ENCODE measurements around the gene ARFGEF2. TPM values are rescaled to one million over a fixed set of nuclear protein-coding genes. Genes with fewer than 3 reads are reported as not detected.

Gene ARFGEF2
- total and polyA plus RNA-seq, 2 of the 4 experiments (the other 2 are of a cell fraction), result 10.3 to 39.1 TPM

DNA sequence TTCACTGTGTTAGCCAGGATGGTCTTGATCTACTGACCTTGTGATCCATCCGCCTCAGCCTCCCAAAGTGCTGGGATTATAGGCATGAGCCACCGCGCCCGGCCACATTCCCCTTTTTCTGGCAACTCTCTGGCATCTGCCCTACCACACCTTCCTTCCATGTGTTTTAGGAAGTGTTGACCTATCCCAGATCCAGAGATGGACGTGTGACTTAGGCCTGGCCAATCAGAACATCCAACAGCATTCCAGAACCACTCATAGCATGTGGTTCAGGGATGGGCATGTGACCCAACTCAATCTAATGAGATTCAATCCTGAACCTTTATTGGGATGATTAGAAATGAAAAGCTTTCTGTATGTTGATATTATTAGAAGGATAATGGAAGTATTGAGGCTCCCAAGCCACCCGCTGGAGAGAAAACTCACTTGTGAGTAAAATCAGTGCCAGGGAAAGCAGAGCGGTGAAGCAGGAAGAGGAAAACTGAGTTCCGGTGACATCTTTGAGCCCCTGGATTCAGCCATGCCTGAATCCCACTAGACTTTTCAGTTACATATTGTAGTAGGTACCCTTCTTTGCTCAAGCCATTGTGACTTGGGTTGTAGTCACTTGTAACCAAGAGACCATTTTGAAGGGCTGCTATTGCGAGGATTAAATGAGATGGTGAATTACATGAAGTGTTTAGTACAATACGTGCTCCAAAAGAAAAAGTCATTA is 42.8 kb upstream of the ARFGEF2 start:
- intact Hi-C loops (cut with micrococcal nuclease), result no loop called here
- no CpG with 5 or more reads among the region's 10 CpGs for WGBS, 2 experiments (ENCODE audit: extremely low coverage in 2 of 2, insufficient read length in 1 of 2)
- no peak overlapping the region for H2BK5ac ChIP-seq (ENCODE audit: low read depth, low read length, poor library complexity, severe bottlenecking)
- H3K79me1 ChIP-seq (ENCODE audit: low read depth in 1 of 2, low read length in 2 of 2), result no peaks in the 10 kb centered on the region
- no peak overlapping the region for H3K56ac ChIP-seq (ENCODE audit: extremely low read depth, insufficient read depth, low read length)
- no peak overlapping the region for H2BK15ac ChIP-seq (ENCODE audit: low read depth, low read length)
- H3K9ac ChIP-seq (ENCODE audit: low read depth, low read length), result no peak overlapping the region
- H3K4ac ChIP-seq (ENCODE audit: low read depth, low read length), result no peak overlapping the region
- H3K27ac ChIP-seq (ENCODE audit: insufficient read depth, low read length), result no peak overlapping the region
- no peak overlapping the region for H2AK9ac ChIP-seq (replicated peaks; ENCODE audit: low read depth, low read length, poor library complexity)
- dilution Hi-C loops (cut with HindIII; ENCODE audit: low sequenced_read_pairs, unreplicated experiment), result no loop called here
- no peak overlapping the region for H4K8ac ChIP-seq (ENCODE audit: low read depth in 2 of 2, low read length in 2 of 2)
- no peaks in the 10 kb centered on the region for H3K9me1 ChIP-seq (ENCODE audit: insufficient read depth, low read length)
- H3K36me3 ChIP-seq (ENCODE audit: control insufficient read depth, insufficient read depth, low read length), result no peaks in the 10 kb centered on the region
- no peak for ATAC-seq (ENCODE audit: low read depth)
- in situ Hi-C loops (cut with MboI; ENCODE audit: low sequenced_read_pairs), result loop anchor here (25.0 kb wide), 1 partner anchor 91 kb away; no protein-coding TSS in a partner anchor
- no peak overlapping the region for H3K23ac ChIP-seq (ENCODE audit: low read depth, low read length)
- BruUV-seq (replicated peaks), result no TSS peak
- POLR2A ChIA-PET (ENCODE audit: unreplicated experiment), result no interaction called here
- TF ChIP-seq, protein P1, sequence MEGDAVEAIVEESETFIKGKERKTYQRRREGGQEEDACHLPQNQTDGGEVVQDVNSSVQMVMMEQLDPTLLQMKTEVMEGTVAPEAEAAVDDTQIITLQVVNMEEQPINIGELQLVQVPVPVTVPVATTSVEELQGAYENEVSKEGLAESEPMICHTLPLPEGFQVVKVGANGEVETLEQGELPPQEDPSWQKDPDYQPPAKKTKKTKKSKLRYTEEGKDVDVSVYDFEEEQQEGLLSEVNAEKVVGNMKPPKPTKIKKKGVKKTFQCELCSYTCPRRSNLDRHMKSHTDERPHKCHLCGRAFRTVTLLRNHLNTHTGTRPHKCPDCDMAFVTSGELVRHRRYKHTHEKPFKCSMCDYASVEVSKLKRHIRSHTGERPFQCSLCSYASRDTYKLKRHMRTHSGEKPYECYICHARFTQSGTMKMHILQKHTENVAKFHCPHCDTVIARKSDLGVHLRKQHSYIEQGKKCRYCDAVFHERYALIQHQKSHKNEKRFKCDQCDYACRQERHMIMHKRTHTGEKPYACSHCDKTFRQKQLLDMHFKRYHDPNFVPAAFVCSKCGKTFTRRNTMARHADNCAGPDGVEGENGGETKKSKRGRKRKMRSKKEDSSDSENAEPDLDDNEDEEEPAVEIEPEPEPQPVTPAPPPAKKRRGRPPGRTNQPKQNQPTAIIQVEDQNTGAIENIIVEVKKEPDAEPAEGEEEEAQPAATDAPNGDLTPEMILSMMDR (conservative IDR thresholded peaks at IDR 0.05; ENCODE audit: low read depth, low read length), result no peak
- no peak for TF ChIP-seq MXI1 (IDR thresholded peaks at IDR 0.05; ENCODE audit: borderline replicate concordance, low read depth, low read length)
- TF ChIP-seq CEBPB (IDR thresholded peaks at IDR 0.05; ENCODE audit: low read depth, low read length), result no peak
- no peak for TF ChIP-seq MAFK (IDR thresholded peaks at IDR 0.05; ENCODE audit: low read depth, low read length)
- no peak for TF ChIP-seq NFE2L2 (IDR thresholded peaks at IDR 0.05; ENCODE audit: low read depth, low read length)
- no peak overlapping the region for H2BK120ac ChIP-seq (ENCODE audit: low read depth, low read length)
- H4K20me1 ChIP-seq (ENCODE audit: insufficient read depth, low read length), result no peaks in the 10 kb centered on the region
- no peak for DNase-seq
- 0 out of 2 replicates have a peak, but pooled peaks cover 2% of the 10 kb centered on the region for H3K9me3 ChIP-seq (ENCODE audit: control insufficient read depth, insufficient read depth, low read length)
- no peak overlapping the region for H3K18ac ChIP-seq (ENCODE audit: low read depth, low read length)
- no peaks in the 10 kb centered on the region for H3K4me1 ChIP-seq (ENCODE audit: control insufficient read depth, insufficient read depth, low read length)
- no peak overlapping the region for H4K91ac ChIP-seq (ENCODE audit: insufficient read depth, low read depth, low read length)
- no peak overlapping the region for H2BK20ac ChIP-seq (ENCODE audit: low read depth, low read length)
- CTCF ChIA-PET, result no interaction called here
- no peak overlapping the region for H4K5ac ChIP-seq (ENCODE audit: low read depth, low read length)
- no peak overlapping the region for H3K4me2 ChIP-seq (ENCODE audit: low read depth, low read length)
- H2AFZ ChIP-seq (replicated peaks; ENCODE audit: low read length, poor library complexity), result no peak overlapping the region
- no peak overlapping the region for H3K14ac ChIP-seq (replicated peaks; ENCODE audit: low read depth, low read length)
- no peak overlapping the region for H3K4me3 ChIP-seq (ENCODE audit: insufficient read depth, low read depth, low read length)
- H3K27me3 ChIP-seq (ENCODE audit: control insufficient read depth, insufficient read depth, low read length), result peaks cover 10% of the 10 kb centered on the region
- no peak overlapping the region for H2AK5ac ChIP-seq (ENCODE audit: low read depth, low read length)

All from IMR-90 (cell line).